GM23338 (cell line): ENCODE data around the gene SUGP1.

ENCODE experiments used
- CTCF ChIP-seq, 2 experiments: fragments of 200-600 bp in 1 of 2; sonication (generic) in 1 of 2; conservative IDR thresholded peaks; 2 replicates each; pipeline versions ENCODE4 v1.5.1 to v1.6.1; 2016 to 2017; ENCODE audit warnings: antibody characterized with exemption in 2 of 2, low read depth in 2 of 2, mild to moderate bottlenecking in 2 of 2, moderate library complexity in 1 of 2
- POLR2AphosphoS5 ChIP-seq: IDR thresholded peaks from 2 replicates; pipeline ENCODE4 v1.6.1; 2016; ENCODE audit warnings: antibody characterized with exemption, low read depth

GRCh38 chr19:19292607-19293006 lies 27.7 kb downstream of the SUGP1 start:
- TF ChIP-seq POLR2AphosphoS5 = no peak
- no peak for TF ChIP-seq CTCF (conservative IDR thresholded peaks at IDR 0.05; ENCODE audit: low read depth in 2 of 2)
